Measurements from ENCODE around the gene CFAP53.

- TF ChIP-seq CTCF (IDR thresholded peaks at IDR 0.05; ENCODE audit: low read depth, low read length) (no peak), EZH2phosphoT487 (IDR thresholded peaks at IDR 0.05; ENCODE audit: low read depth) (no peak)
Observed at GRCh38 chr18:50273203-50274043, 7.1 kb upstream of the CFAP53 start.

Measured in OCI-LY3 (cell line).